PFSK-1 (cell line): ENCODE results near the gene ZBED2.

Experiments used
- POLR2AphosphoS5 ChIP-seq: IDR thresholded peaks from 2 replicates; pipeline ENCODE4 v1.6.1; 2012; ENCODE audit warnings: low read depth, mild to moderate bottlenecking, control low read depth, low read length, moderate library complexity
- REST ChIP-seq, 2 experiments: IDR thresholded peaks; 2 replicates each; pipeline versions ENCODE4 v1.6.1 to v1.8.0; 2011 to 2012; ENCODE audit warnings: low read depth in 2 of 2, low read length in 2 of 2, control low read depth in 1 of 2, inconsistent platforms in 1 of 2, mild to moderate bottlenecking in 1 of 2, moderate library complexity in 1 of 2; ENCODE audit not compliant: insufficient read depth in 1 of 2
- TAF1 ChIP-seq: IDR thresholded peaks from 2 replicates; pipeline ENCODE4 v1.6.1; 2012; ENCODE audit warnings: low read length, control low read depth, borderline replicate concordance; ENCODE audit not compliant: insufficient read depth

GRCh38 chr3:111570404-111571030 lies 24.6 kb downstream of the ZBED2 start:
- no peak for TF ChIP-seq REST (IDR thresholded peaks at IDR 0.05; ENCODE audit: insufficient read depth in 1 of 2, low read depth in 2 of 2, low read length in 2 of 2)
- no peak for TF ChIP-seq TAF1
- TF ChIP-seq POLR2AphosphoS5: no peak
